GM23338 (cell line): ENCODE measurements around the gene TMPRSS2. TPM values are rescaled to one million over a fixed set of nuclear protein-coding genes. Genes with fewer than 3 reads are reported as not detected.

Experiments used
- ATAC-seq: fragments of 200-7000 bp; cut with Tn5 transposase; 3 replicates; pipeline ENCODE4 v1.9.1; 2020
- DNase-seq: peaks from one replicate; pipeline ENCODE4 v3.0.0-alpha.2; 2015; ENCODE audit warnings: low spot score
- H2AFZ ChIP-seq: fragments of 200-600 bp; sonication (generic); 2 replicates; pipeline ENCODE4 v1.8.0; 2016; ENCODE audit warnings: antibody characterized with exemption, mild to moderate bottlenecking, moderate library complexity
- H3F3A ChIP-seq: fragments of 200-600 bp; sonication (generic); replicated peaks from 2 replicates; pipeline ENCODE4 v1.8.0; 2017; ENCODE audit warnings: antibody characterized with exemption, mixed run types, low read depth
- H3K27ac ChIP-seq: fragments of 200-600 bp; sonication (generic); 2 replicates; pipeline ENCODE4 v1.6.1; 2016; ENCODE audit warnings: low read depth
- H3K27me3 ChIP-seq: fragments of 200-600 bp; sonication (generic); 2 replicates; pipeline ENCODE4 v1.8.0; 2016; ENCODE audit warnings: mild to moderate bottlenecking, mixed run types, moderate library complexity; ENCODE audit not compliant: insufficient read depth
- H3K36me3 ChIP-seq: fragments of 200-600 bp; sonication (generic); 2 replicates; pipeline ENCODE4 v1.8.0; 2016; ENCODE audit warnings: mild to moderate bottlenecking; ENCODE audit not compliant: insufficient read depth
- H3K4me1 ChIP-seq: fragments of 200-600 bp; sonication (generic); 2 replicates; pipeline ENCODE4 v1.8.0; 2016; ENCODE audit warnings: mild to moderate bottlenecking, moderate library complexity; ENCODE audit not compliant: insufficient read depth
- H3K4me2 ChIP-seq: fragments of 200-600 bp; sonication (generic); 2 replicates; pipeline ENCODE4 v1.7.1; 2017; ENCODE audit warnings: mixed run types
- H3K4me3 ChIP-seq: fragments of 200-600 bp; sonication (generic); 2 replicates; pipeline ENCODE4 v1.6.1; 2016; ENCODE audit warnings: mixed run types
- H3K79me2 ChIP-seq: fragments of 200-600 bp; sonication (generic); replicated peaks from 2 replicates; pipeline ENCODE4 v1.8.0; 2017; ENCODE audit warnings: mild to moderate bottlenecking; ENCODE audit not compliant: insufficient read depth
- H3K9me2 ChIP-seq: fragments of 200-600 bp; sonication (generic); 2 replicates; pipeline ENCODE4 v1.8.0; 2017; ENCODE audit not compliant: insufficient read depth
- H4K20me1 ChIP-seq: fragments of 200-600 bp; sonication (generic); replicated peaks from 2 replicates; pipeline ENCODE4 v1.8.0; 2017; ENCODE audit warnings: mild to moderate bottlenecking; ENCODE audit not compliant: insufficient read depth
- H3K27ac Mint-ChIP-seq: 2 replicates; pipeline ENCODE4 v1.8.0; 2020; ENCODE audit warnings: inconsistent platforms, mild to moderate bottlenecking, moderate library complexity, mixed read lengths
- H3K27me3 Mint-ChIP-seq: 3 replicates; pipeline ENCODE4 v1.8.0; 2022; ENCODE audit warnings: low read depth, mild to moderate bottlenecking, moderate library complexity, mixed read lengths, inconsistent platforms; ENCODE audit not compliant: insufficient read depth, poor library complexity
- H3K36me3 Mint-ChIP-seq: 3 replicates; pipeline ENCODE4 v1.8.0; 2021; ENCODE audit warnings: low read depth, mild to moderate bottlenecking, inconsistent platforms, moderate library complexity, mixed read lengths
- H3K4me1 Mint-ChIP-seq: 3 replicates; pipeline ENCODE4 v1.8.0; 2020; ENCODE audit warnings: mild to moderate bottlenecking, inconsistent platforms, mixed read lengths
- H3K4me3 Mint-ChIP-seq: 3 replicates; pipeline ENCODE4 v1.8.0; 2021; ENCODE audit warnings: moderate library complexity, mild to moderate bottlenecking, inconsistent platforms, mixed read lengths
- H3K9me3 Mint-ChIP-seq: 3 replicates; pipeline ENCODE4 v1.8.0; 2020; ENCODE audit warnings: moderate library complexity, mild to moderate bottlenecking, inconsistent platforms, mixed read lengths
- JUNB ChIP-seq: IDR thresholded peaks from one replicate; pipeline ENCODE4 v1.6.1; 2016; ENCODE audit warnings: antibody characterized with exemption; ENCODE audit not compliant: unreplicated experiment
- NANOG ChIP-seq: IDR thresholded peaks from 2 replicates; pipeline ENCODE4 v1.6.1; 2016; ENCODE audit warnings: antibody characterized with exemption, borderline replicate concordance
- POLR2AphosphoS5 ChIP-seq: IDR thresholded peaks from 2 replicates; pipeline ENCODE4 v1.6.1; 2016; ENCODE audit warnings: antibody characterized with exemption, low read depth
- ZNF114 ChIP-seq: fragments of 250-450 bp; sonication (Bioruptor Pico); IDR thresholded peaks from 2 replicates; pipeline ENCODE4 v1.5.0; 2020; ENCODE audit warnings: mild to moderate bottlenecking, moderate library complexity
- polyA plus RNA-seq: library from polyadenylated mRNA; unstranded; fragments of >200 nt; fragmentation: Nextera tagmentation; extraction: Ambion mirVana; gene quantifications from 2 replicates; pipeline ENCODE4 v1.2.1, GENCODE V29; 2016
- total RNA-seq: library from RNA; depleted of rRNA; stranded (reverse); fragments of >200 nt; shearing (Covaris generic); gene quantifications from 2 replicates; pipeline ENCODE4 v1.2.3, GENCODE V29; 2014
- TF ChIP-seq, protein P1 (sequence below): IDR thresholded peaks from one replicate; pipeline ENCODE4 v1.6.1; 2018; ENCODE audit warnings: antibody characterized with exemption; ENCODE audit not compliant: unreplicated experiment
- TF ChIP-seq, protein P2 (sequence below): IDR thresholded peaks from 2 replicates; pipeline ENCODE4 v1.6.1; 2016; ENCODE audit warnings: antibody characterized with exemption

Gene TMPRSS2
- total and polyA plus RNA-seq, 2 experiments from 2014 or later, result 2.3 to 4.9 TPM

DNA sequence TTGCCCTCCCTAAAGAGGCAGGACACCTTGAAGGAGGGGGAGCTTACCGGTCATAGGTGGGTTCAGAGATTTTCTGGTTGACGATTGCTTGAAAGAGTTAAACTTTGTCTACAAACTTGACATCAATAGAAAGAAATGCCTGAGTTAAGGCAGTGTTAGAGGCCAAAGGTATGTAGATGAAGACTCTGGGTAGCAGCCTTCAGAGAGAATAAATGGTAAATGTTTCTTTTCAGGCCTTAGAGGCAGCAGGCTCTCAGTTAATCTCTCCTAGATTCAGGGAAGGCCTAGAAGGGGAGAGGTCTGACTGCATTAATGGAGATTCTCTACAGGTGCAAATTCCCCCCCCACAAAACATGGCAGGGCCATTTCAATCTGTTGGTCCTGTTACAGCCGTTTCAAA is 54.2 kb downstream of the TMPRSS2 start:
- TF ChIP-seq POLR2AphosphoS5 (no peak), JUNB (no peak), ZNF114 (CRISPR knock-in tag) (no peak)
- TF ChIP-seq, protein P1, sequence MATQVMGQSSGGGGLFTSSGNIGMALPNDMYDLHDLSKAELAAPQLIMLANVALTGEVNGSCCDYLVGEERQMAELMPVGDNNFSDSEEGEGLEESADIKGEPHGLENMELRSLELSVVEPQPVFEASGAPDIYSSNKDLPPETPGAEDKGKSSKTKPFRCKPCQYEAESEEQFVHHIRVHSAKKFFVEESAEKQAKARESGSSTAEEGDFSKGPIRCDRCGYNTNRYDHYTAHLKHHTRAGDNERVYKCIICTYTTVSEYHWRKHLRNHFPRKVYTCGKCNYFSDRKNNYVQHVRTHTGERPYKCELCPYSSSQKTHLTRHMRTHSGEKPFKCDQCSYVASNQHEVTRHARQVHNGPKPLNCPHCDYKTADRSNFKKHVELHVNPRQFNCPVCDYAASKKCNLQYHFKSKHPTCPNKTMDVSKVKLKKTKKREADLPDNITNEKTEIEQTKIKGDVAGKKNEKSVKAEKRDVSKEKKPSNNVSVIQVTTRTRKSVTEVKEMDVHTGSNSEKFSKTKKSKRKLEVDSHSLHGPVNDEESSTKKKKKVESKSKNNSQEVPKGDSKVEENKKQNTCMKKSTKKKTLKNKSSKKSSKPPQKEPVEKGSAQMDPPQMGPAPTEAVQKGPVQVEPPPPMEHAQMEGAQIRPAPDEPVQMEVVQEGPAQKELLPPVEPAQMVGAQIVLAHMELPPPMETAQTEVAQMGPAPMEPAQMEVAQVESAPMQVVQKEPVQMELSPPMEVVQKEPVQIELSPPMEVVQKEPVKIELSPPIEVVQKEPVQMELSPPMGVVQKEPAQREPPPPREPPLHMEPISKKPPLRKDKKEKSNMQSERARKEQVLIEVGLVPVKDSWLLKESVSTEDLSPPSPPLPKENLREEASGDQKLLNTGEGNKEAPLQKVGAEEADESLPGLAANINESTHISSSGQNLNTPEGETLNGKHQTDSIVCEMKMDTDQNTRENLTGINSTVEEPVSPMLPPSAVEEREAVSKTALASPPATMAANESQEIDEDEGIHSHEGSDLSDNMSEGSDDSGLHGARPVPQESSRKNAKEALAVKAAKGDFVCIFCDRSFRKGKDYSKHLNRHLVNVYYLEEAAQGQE, result no peak
- Histone ChIP-seq H3K27me3 (no peaks in the 10 kb centered on the region), H3K36me3 (no peaks in the 10 kb centered on the region; the same call in 1 of the 2 replicates), H3K4me2 (peak overlapping the region; percentile 32; the same call in 1 of the 2 replicates), H3K9me2 (peaks cover 7% of the 10 kb centered on the region; the same call in 1 of the 2 replicates), H3K4me1 (no peaks in the 10 kb centered on the region), H2AFZ (no peak overlapping the region), H3K27ac (no peak overlapping the region), H3F3A (no peaks in the 10 kb centered on the region), H3K4me3 (no peak overlapping the region), H3K79me2 (no peaks in the 10 kb centered on the region), H4K20me1 (no peaks in the 10 kb centered on the region)
- no peak overlapping the region for H3K27ac Mint-ChIP-seq
- H3K27me3 Mint-ChIP-seq, result peaks cover 3% of the 10 kb centered on the region
- no peak overlapping the region for H3K4me3 Mint-ChIP-seq
- ATAC-seq (peak; percentile 70), DNase-seq (no peak)
- H3K4me1 Mint-ChIP-seq, result peaks cover 15% of the 10 kb centered on the region
- no peaks in the 10 kb centered on the region for H3K9me3 Mint-ChIP-seq
- peaks cover 8% of the 10 kb centered on the region; the same call in 1 of the 3 replicates for H3K36me3 Mint-ChIP-seq

DNA sequence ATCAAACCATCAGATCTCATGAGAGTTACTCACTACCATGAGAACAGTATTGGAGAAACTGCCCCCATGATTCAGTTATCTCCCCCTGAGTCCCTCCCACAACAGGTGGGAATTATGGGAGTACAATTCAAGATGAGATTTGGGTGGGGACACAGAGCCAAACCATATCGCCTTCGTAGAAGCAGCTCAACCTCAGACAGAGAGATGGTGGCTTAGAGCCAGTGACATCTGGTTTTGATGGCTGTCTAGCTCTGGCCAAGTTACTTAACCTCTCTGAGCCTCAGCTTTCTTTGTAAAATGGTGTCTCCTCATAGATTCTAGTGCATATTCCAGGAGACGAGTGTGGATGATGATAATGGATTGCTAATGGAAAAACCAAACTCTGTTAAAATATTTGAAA is 54.8 kb downstream of the TMPRSS2 start:
- no peaks in the 10 kb centered on the region for H3K79me2 ChIP-seq
- H3F3A ChIP-seq, result no peaks in the 10 kb centered on the region
- peaks cover 10% of the 10 kb centered on the region; the same call in 1 of the 3 replicates for H3K36me3 Mint-ChIP-seq
- no peak for TF ChIP-seq JUNB
- no peak for TF ChIP-seq NANOG
- TF ChIP-seq, protein P2, sequence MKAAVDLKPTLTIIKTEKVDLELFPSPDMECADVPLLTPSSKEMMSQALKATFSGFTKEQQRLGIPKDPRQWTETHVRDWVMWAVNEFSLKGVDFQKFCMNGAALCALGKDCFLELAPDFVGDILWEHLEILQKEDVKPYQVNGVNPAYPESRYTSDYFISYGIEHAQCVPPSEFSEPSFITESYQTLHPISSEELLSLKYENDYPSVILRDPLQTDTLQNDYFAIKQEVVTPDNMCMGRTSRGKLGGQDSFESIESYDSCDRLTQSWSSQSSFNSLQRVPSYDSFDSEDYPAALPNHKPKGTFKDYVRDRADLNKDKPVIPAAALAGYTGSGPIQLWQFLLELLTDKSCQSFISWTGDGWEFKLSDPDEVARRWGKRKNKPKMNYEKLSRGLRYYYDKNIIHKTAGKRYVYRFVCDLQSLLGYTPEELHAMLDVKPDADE, result no peak
- H3K27ac Mint-ChIP-seq, result no peak overlapping the region
- H3K9me3 Mint-ChIP-seq, result no peaks in the 10 kb centered on the region
- H3K4me1 Mint-ChIP-seq, result peaks cover 15% of the 10 kb centered on the region
- H3K27ac ChIP-seq, result no peak overlapping the region
- no peak overlapping the region for H2AFZ ChIP-seq
- no peak overlapping the region for H3K4me3 ChIP-seq
- H4K20me1 ChIP-seq, result no peaks in the 10 kb centered on the region
- no peaks in the 10 kb centered on the region for H3K27me3 ChIP-seq
- no peak overlapping the region for H3K4me3 Mint-ChIP-seq
- DNase-seq, result no peak
- no peak overlapping the region; the same call in 1 of the 2 replicates for H3K4me2 ChIP-seq
- H3K27me3 Mint-ChIP-seq, result peaks cover 3% of the 10 kb centered on the region
- H3K4me1 ChIP-seq, result no peaks in the 10 kb centered on the region
- peaks cover 7% of the 10 kb centered on the region; the same call in 1 of the 2 replicates for H3K9me2 ChIP-seq
- H3K36me3 ChIP-seq, result no peaks in the 10 kb centered on the region; the same call in 1 of the 2 replicates
- no peak for ATAC-seq
